RWPE1 (cell line): ENCODE results near the gene TWSG1.
A peak's percentile ranks its signal among the peaks of the same experiment; 100 is the strongest.

Experiments used
- CTCF ChIA-PET: fragments of 350-600 bp; sonication (Branson Sonifier 250); formaldehyde crosslinking; extraction: SDS; loops from one replicate; lab custom pipeline; 2021; lab: Yijun Ruan, JAX
- POLR2A ChIA-PET: fragments of 400-600 bp; formaldehyde crosslinking; extraction: SDS; loops from one replicate; lab custom pipeline; 2020; ENCODE audit warnings: antibody characterized with exemption; ENCODE audit not compliant: low non-redundant PET; lab: Yijun Ruan, JAX
- DNase-seq: peaks from one replicate; pipeline ENCODE4 v3.0.0; 2012; ENCODE audit warnings: low spot score
- H3K27ac ChIP-seq: fragments of 450-650 bp; 2 replicates; pipeline ENCODE4 v1.5.1; 2017
- TF ChIP-seq, protein P1 (sequence below): fragments of 450-650 bp; conservative IDR thresholded peaks from 2 replicates; pipeline ENCODE4 v1.5.1; 2017; ENCODE audit warnings: low read depth, mild to moderate bottlenecking

The TWSG1 gene

DNA sequence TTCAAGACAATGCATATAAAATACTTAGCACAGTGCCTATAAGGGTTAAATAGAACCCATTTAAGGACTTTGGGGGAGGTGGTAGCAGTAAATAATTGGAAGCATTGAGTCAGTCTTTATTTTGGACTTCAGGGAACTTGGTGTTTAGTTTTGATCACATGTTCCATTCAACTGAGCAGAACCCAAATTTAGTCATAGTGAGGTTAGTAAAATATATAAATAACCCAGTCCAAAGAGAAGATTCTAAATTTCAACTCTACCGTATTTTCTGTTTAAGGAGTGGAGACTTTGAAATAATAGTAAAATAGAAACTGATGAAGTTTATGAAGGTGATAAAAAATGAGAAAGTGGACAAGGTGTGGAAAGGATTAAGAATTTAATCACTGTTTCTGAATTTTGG is 19.7 kb downstream of the TWSG1 start:
- POLR2A ChIA-PET: no interaction called here

DNA sequence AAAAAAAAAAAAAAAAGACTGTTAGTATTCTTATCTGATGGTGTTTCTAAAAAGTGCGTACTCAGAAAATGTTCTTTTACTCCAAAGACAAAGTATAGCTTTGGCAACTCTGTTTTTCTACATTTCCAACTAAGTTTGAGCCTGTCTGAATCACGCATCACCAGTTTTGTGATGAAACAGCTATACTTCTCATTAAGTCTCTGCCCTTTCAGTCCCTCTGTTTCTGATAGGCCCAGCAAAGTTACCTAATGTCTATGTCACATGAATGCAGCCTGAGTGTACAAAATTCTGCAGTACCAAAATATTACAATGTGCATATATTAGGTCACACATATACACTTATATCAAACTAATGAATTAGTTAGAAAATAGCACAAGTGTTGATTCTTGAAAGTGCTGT is 22.4 kb downstream of the TWSG1 start:
- POLR2A ChIA-PET: no interaction called here

More for the DNA sequence above, 19.7 kb downstream of the TWSG1 start:
- CTCF ChIA-PET: no interaction called here
- DNase-seq: no peak
- no peak overlapping the region for H3K27ac ChIP-seq
- TF ChIP-seq, protein P1, sequence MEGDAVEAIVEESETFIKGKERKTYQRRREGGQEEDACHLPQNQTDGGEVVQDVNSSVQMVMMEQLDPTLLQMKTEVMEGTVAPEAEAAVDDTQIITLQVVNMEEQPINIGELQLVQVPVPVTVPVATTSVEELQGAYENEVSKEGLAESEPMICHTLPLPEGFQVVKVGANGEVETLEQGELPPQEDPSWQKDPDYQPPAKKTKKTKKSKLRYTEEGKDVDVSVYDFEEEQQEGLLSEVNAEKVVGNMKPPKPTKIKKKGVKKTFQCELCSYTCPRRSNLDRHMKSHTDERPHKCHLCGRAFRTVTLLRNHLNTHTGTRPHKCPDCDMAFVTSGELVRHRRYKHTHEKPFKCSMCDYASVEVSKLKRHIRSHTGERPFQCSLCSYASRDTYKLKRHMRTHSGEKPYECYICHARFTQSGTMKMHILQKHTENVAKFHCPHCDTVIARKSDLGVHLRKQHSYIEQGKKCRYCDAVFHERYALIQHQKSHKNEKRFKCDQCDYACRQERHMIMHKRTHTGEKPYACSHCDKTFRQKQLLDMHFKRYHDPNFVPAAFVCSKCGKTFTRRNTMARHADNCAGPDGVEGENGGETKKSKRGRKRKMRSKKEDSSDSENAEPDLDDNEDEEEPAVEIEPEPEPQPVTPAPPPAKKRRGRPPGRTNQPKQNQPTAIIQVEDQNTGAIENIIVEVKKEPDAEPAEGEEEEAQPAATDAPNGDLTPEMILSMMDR: no peak

DNA sequence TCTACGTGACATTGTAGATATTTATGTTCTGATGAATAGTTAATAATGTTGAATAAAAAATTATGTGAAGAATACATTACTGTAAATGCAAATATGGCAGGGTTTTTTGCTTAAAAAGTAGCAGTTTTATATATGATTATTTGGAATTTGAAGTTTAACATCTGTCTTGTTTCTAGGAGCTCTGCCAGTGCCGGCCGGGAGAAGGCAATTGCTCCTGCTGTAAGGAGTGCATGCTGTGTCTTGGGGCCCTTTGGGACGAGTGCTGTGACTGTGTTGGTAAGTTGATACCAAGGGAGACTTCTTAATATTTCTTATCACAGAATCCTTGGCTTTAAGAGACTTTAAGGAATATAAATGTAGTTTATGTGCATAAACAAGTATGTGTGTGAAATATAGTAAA is 25.2 kb downstream of the TWSG1 start:
- ChIA-PET CTCF (interaction anchor here (0.7 kb wide), 1 partner anchor 28 kb away, joined by 3 read pairs; no protein-coding TSS in a partner anchor), POLR2A (no interaction called here)
- H3K27ac ChIP-seq: no peak overlapping the region
- TF ChIP-seq, protein P1: no peak
- no peak for DNase-seq

More for the DNA sequence above, 22.4 kb downstream of the TWSG1 start:
- CTCF ChIA-PET: interaction anchor here (0.6 kb wide), 1 partner anchor 111 kb away, joined by 3 read pairs; no protein-coding TSS in a partner anchor
- no peak overlapping the region for H3K27ac ChIP-seq
- no peak for DNase-seq
- TF ChIP-seq, protein P1: no peak

DNA sequence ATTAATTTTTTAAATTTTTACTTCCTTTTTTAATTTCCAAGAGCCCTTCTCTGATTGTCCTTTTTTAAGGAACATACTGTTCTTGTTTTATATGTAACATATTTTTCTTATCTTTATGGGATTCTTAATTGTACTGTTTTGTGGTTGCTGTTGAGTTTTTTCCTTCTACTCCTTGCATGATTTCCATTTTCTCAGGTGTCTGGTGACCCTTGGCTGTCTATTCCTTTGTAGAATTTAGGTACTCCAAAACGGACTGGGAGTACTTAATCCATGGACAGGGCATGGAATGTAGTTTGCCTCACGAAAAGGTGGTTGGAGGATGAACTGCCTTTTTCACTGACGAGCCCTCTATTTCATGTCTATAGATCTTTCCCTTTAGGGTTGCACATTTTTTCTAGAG is 26.6 kb downstream of the TWSG1 start:
- ChIA-PET POLR2A (no interaction called here), CTCF (no interaction called here)
- DNase-seq: no peak
- no peak overlapping the region for H3K27ac ChIP-seq
- TF ChIP-seq, protein P1: no peak

DNA sequence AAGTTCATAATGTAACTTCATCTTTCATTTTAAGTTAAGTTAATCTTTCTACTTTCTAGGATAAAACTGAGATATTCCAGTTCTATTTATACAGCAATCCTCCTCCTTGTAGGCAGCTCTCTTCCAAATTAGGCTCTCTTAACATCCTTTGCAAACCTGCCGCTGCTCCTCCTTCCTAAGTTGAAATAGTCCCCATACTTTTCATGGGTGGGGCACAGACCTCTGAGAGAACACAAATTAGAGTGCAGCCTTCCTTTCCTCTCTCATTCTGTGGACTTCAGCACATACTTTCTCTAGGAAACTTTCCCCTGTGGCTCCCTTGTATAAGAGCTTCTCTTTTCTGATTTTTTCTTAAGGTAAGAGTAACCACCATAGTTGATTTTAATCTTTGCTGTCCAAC is 28.3 kb downstream of the TWSG1 start:
- TF ChIP-seq, protein P1: no peak
- peak; percentile 58 for DNase-seq
- H3K27ac ChIP-seq: no peak overlapping the region
- CTCF ChIA-PET: interaction anchor here (0.6 kb wide), 2 partner anchors 158 to 1069 kb away, joined by 4 to 5 read pairs; no protein-coding TSS in a partner anchor
- POLR2A ChIA-PET: no interaction called here

DNA sequence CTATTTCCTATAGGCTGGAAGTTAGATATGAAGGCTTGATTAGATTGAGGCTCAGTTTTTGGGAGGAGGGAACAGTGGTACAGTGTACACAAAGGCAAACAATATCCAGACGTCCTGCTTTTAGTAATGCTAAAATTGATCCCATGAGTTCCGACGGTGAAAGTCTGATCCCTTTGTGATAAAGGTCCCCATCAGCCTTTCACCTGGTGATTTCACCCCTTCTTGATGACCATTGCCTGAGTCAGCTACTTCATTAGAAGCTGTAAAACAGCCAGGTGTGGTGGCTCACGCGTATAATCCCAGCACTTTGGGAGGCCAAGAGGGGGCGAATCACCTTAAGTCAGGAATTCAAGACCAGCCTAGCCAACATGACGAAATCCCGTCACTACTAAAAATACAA is 29.7 kb downstream of the TWSG1 start:
- peak; percentile 60 for DNase-seq
- CTCF ChIA-PET: interaction anchor here (1.1 kb wide), 1 partner anchor 16 kb away, joined by 3 read pairs; no protein-coding TSS in a partner anchor
- TF ChIP-seq, protein P1: no peak
- no peak overlapping the region for H3K27ac ChIP-seq
- POLR2A ChIA-PET: no interaction called here
